HG03378 (cell line): ENCODE results near the gene NIPBL.
A peak's percentile ranks its signal among the peaks of the same experiment; 100 is the strongest.
"Not testable (repeated sequence)": the region's sequence is repeated elsewhere in the genome, so short reads cannot be mapped to it uniquely, and the experiment has no call there.

Source experiments
- ATAC-seq: cut with Tn5 transposase; IDR thresholded peaks from one replicate; pipeline ENCODE4 v1.9.1; 2021; ENCODE audit warnings: mild to moderate bottlenecking, moderate library complexity; ENCODE audit not compliant: unreplicated experiment

Gene NIPBL

DNA sequence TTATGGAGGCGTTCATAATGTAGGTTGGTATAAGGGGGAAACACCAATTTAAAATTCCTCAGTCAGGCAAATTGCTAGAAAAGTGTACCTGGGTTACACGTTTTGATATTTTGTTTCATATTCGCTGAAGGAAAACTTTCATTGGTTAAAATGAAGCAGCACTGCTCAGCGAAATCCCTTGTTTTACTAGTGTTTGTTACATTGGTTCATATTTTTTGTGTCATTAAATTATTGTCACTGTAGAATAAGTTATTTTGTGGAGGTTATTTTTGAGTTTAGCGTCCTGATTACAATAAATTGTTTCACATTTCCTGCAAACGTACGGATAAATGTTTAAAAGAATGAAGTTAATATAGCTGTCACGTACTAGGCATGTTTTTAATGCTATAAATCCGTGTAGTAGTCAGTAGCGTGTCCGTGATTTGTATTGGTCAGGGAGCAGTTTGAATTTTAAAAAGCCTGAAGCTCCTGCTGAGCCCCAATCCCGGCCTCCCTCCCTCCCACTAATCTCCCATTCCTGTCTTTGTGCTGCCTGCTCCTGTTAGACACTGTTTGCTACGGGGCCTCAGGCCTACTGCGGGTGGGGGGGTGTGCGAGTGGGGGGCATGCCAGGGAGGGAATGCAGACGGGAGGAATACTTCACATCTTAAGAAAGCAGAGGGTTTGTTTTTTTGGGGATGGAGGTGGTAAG lies 2.0 kb downstream of the NIPBL start:
- no peak for ATAC-seq

DNA sequence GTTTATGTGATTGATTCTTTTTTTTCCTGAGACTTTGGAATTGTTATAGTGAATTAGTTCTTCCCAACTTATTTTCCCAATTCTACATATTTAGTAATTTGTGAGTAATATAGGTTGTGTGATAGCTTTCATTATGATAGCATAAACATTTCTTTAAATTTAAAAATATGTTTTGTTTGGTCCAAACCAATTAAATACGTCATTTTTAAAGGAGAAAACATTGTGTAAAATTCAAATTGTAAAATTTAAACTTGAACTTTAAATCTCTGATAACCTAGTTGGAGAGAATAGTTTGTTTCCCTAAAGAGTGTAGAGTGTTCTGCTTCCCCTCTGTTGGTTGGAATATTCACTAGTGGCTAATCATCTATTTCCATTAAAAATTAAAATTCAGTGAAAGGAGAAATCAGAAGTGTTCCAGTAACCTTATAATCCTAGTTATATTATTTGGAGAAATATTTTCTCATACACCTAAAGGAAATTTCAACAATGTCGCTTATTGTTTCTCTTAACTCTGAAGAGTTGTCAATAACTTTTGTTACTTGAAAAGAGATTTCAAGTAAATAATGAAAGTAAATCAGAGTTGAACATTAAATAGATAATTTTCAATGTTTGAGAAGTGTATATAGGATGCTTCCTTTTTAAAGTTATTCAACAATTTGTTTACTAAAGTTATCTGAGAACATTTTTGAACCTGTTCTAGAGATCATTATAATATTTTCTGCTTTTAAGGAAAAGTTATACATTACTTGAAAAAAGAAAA lies 2.9 kb downstream of the NIPBL start:
- no peak for ATAC-seq

DNA sequence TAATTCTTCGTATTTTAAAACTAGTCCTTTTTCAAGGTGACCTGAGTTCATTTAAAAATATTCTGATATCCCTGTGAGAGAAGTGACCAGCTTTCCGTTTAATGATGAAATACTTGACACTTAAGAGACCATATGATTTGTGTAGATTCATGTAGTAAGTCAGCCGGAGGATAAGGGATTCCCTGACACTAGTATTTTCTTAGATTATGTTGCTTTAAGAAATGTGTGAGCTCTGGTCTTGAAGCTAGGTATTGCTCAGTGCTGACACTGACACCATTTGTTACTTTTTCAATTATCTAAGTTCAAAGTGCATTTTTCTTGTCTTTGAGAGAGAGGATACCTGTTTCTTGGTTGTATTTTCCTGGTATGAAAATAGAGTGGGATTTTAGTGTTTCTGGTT lies 4.2 kb downstream of the NIPBL start:
- no peak for ATAC-seq

DNA sequence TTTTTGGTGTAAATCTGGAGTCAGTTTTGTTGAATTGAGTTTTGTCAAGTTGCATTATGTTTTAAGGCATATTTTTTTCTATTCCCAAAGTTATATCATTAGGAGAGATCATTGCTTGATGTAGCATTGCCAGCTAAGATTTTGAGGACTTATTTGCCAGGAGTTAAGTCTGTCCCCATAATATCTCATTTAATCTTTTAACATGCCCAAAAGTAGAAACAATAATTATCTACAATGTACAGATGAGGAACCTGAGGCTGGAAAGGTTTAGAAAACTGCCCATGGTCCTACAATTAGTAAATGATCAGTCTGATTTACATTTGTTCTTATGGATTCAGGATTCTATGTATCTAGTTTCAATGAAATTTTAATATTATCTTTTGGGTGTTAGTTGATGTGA lies 4.7 kb downstream of the NIPBL start:
- no peak for ATAC-seq

DNA sequence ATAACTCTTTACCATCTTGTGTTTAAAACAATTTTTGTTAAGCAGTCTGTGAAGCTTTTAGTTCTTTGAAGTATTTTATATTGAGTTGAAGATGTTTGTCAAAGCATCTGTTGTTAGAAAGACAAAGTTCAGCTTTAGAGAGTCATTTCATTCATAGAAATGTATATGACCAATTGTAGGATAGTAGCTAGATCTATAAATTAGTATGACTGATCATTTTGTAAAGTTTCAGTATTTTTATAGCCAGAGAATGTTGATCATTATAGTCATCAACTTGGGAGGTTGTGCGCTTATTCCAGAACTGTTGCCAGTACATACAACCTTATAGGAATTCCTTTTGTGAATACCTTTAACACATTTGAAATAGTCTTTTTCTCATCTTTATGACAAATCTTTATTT lies 5.2 kb downstream of the NIPBL start:
- ATAC-seq = peak; percentile 4

DNA sequence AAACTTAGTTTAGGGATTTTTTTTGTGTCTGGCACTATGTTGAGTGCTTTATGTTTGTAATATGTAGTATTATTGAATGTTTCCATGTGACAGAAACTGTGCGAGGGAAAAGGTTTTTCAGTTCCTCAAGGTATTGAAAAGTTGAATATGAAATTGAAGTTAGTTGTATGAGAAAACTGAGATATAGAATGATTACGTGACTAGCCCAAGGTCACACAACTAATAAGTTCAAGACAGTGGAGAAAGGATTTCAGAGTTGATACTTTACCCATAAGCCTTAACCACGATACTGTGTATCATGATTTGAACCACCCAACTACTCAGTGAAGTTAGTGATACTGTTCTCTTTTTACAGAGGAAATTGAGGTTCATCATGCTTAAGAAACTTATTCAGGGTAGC lies 5.7 kb downstream of the NIPBL start:
- ATAC-seq = peak; percentile 42

DNA sequence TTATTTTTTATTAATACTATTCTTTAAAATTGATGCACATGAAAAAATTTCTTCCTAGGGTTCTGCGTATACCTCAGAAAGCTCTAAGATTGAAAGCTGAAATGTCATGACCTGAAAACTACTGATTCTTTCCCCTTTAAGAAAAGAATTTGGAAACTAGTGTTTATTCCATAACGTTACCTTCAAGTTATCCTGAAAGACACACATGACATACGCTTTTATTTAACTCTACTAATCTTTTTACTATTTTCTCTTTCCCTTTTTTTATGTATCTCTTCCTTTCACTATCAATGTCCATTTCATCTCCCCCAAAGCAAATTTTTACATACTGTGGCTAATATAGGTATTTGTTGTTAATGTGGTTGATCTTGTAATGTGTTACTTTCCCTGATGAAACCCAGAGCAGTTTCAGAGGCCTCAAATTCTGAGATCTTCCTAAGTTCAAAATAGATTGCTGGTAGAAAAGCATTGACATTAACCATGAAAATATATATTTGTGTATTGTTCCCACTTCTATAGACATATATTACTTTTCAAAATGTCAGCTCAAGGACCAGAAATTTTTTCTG lies 7.4 kb downstream of the NIPBL start:
- no peak for ATAC-seq

DNA sequence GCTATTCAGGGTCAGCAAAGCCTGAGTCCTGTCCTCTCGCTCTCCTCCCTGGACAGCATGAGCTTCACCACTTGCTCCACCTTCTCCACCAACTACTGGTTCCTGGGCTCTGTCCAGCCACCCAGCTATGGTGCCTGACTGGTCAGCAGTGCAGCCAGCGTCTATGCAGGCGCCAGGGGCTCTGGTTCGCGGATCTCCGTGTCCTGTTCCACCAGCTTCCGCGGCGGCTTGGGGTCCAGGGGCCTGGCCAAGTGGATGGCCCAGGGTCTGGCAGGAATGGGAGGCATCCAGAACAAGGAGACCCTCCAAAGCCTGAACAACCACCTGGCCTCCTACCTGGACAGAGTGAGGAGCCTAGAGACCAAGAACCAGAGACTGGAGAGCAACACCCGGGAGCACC lies 8.6 kb downstream of the NIPBL start:
- ATAC-seq = no peak

DNA sequence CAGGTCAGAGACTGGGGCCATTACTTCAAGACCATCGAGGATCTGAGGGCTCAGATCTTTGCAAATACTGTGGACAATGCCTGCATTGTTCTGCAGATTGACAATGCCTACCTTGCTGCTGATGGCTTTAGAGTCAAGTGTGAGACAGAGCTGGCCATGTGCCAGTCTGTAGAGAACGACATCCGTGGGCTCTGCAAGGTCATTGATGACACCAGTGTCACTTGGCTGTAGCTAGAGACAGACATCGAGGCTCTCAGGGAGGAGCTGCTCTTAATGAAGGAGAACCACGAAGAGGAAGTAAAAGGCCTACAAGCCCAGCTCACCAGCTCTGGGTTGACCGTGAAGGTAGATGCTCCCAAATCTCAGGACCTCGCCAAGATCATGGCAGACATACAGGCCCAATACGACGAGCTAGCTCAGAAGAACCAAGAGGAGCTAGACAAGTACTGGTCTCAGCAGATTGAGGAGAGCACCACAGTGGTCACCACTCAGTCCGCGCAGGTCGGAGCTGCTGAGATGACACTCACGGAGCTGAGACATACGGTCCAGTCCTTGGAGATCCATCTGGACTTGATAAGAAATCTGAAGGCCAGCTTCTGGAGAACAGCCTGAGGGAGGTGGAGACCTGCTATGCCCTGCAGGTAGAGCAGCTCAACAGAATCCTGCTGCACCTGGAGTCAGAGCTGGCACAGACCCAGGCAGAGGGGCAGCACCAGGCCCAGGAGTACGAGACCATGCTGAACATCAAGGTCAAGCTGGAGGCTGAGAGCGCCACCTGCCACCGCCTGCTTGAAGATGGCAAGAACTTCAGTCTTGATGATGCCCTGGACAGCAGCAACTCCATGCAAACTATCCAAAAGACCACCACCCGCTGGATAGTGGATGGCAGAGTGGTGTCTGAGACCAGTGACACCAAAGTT lies 9.3 kb downstream of the NIPBL start:
- no peak for ATAC-seq

DNA sequence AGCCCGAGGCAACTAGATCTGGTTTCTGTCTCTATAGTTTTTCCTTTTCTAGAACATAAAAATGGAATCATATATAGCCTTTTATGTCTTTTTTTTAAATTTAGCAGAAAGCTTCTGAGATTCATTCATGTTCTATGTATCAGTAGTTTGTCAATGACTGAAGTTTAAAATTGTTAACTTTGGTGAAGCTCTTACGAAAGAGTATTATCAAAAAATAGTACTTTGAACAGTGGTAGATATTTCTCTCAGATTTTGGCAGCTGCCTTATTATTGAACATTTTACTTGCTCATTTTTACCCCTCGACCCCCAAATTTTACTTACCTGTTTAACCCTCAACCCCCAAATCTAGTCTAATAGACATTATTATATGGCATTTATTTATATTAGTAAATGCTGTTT lies 10.2 kb downstream of the NIPBL start:
- ATAC-seq = no peak

DNA sequence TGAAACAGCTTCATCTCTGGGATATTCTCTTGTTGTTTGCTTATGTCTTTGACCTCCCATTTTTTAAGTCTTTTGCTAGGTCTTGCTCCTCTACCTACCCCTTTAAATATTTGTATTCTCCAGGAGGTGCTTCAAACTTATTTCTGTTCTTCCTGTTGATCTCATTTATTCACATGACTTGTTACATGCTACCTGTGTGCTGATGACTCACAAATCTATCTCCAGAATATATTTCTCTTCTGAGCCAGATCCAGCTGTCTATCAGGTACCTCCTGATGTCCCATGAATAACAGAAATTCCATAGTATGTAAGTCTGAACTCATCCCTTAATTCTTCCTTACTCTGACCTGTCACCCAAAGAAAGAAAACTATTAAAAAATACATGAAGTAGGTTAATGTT lies 11.0 kb downstream of the NIPBL start:
- ATAC-seq = peak; percentile 60

DNA sequence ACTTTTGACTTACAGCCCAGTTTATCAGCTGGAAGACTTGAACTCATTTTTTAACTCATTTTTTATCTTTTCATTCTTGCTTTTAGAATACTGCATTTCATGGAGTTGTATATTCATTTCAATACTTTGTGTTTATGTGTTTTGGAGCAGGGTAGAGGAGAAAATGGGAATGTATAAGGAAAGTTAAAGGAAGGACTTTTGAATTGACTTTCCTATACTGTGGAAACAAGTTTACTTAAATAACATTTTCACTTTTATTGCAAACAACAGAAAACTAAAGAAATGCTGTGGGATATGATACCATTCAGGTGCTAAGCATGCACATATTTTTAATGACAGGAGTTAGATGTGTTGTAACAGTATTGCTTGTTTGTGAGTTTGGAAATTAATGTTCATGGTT lies 11.7 kb downstream of the NIPBL start:
- ATAC-seq = no peak

DNA sequence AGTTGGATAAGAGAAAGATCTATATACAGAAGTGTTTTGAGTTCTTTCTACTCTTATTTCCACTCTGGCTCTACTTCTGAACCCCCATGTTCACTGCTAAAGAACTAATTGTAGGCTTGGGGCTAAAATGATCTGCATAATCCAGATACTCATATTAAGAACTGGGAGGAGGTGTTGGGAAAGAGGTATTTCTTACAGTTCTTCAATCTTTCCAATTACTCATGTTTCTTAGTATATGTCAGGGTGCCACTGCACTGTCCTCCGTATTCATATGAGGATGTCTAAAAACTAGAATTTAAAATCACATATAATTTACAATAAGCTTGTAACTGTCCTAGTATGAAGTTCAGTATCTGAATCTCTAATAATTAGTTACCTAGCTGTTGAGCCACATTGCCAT lies 12.7 kb downstream of the NIPBL start:
- ATAC-seq = no peak

DNA sequence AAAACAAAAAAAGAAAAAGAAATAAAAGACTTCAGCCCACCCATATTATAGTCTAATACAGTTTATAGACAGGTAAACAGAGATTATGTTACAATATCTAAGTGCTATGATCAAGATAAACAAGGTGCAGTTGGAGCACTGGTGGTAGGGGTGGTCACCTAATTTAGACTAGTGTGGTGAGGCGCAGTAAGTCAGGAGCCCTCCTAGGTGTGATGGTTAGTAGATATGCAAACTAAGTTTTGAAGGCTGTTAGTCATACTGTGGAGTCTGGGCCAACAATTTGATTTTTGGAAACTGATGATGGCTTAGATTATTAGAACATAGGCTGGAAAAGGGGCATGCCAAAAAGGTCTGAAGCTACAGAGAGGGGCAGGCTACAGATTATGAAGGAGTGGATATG lies 14.7 kb downstream of the NIPBL start:
- ATAC-seq = no peak

DNA sequence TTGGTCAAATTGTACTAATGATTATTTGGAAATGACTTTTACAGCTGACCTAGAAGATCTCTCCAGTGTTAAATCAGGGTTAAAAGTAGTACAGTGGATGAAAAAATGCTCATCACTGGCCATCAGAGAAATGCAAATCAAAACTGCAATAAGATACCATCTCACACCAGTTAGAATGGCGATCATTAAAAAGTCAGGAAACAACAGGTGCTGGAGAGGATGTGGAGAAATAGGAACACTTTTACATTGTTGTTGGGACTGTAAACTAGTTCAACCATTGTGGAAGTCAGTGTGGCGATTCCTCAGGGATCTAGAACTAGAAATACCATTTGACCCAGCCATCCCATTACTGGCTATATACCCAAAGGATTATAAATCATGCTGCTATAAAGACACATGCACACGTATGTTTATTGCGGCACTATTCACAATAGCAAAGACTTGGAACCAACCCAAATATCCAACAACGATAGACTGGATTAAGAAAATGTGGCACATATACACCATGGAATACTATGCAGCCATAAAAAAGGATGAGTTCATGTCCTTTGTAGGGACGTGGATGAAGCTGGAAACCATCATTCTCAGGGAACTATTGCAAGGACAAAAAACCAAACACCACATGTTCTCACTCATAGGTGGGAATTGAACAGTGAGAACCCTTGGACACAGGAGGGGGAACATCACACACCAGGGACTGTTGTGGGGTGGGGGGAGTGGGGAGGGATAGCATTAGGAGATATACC lies 15.7 kb downstream of the NIPBL start:
- not testable (repeated sequence) for ATAC-seq

DNA sequence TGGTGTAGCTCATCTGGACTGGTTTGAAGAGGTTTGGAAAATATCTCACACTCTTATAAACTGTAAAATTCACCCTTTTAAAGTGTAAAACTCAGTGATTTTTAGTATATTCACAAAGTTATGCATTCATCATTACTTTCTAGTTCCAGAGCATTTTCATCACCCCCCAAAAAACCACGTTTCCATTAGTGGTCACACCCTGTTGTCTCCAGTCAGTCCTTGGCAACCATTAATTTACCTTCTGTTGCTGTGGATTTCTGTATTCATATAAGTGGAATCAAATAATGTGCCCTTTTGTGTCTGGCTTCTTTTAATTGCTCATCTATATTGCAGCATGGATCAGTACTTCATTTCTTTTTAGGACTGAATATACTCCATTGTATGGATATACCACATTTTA lies 18.4 kb downstream of the NIPBL start:
- no peak for ATAC-seq

DNA sequence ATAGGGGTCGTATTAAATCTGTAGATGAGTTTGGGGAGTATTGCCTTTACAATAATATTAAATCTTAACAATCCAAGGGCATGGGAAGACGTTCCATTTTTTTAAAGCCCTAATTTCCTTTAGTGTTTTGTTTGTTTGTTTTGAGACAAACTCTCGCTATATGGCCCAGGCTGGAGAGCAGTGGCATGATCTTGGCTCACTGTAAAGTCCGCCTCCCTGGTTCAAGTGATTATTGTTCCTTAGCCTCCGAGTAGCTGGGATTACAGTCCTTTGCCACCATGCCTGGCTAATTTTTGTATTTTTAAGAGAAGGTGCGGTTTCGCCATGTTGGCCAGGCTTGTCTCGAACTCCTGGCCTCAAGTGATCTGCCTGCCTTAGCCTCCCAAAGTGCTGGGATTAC lies 19.9 kb downstream of the NIPBL start:
- ATAC-seq = no peak

DNA sequence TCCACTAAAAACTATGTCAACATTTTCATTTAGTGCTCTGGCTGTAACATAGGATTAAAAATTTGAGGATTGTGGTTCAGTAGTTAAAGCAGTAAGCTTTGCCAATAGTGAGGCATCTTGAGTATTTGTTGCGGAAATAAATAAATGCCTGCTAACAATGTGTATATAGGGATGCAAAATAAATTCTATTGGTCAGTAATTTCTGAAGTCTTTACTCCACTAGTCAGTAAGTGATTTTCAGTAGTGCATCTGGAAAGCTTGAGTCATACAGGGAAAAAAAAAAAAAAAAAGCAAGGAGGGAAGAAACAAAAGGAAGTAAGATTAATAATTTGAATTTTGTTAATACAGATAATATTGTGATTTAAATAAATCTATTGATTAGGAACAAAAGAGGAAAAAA lies 21.0 kb downstream of the NIPBL start:
- ATAC-seq = no peak

DNA sequence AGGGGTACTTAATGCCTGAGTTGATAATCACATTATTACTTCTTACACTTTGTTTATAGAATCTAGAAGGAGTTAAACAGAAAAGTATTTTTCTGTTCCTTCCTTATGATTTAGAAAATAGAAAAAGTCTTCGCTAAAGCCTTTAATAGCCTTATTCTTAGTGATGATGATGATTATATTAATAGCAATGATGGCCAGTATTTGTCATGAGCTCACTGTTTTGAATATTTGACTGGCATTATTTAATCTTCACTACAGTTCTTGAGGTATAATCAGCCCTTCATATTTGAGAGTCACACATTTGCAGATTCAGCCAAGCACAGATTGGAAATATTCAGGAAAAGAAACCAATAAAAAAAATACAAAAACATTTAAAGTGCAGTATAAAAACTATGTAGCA lies 23.3 kb downstream of the NIPBL start:
- ATAC-seq = no peak

DNA sequence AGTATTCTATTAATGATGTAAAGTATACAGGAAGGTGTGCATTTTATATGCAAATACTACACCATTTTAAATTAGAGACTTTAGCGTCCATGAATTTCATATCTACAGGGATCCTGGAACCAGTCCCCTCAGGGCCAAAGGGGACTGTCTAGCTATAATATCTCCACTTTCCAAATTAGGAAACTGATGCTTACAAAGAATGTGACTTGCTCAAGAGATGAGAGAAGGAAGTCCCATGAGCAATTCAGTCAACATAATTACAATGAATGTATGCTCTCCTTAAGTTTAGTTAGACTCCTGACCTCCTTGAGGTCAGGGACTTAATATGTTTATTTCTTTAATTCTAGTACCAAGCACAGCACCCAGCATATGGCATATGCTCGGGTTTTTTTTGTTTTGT lies 23.7 kb downstream of the NIPBL start:
- no peak for ATAC-seq

DNA sequence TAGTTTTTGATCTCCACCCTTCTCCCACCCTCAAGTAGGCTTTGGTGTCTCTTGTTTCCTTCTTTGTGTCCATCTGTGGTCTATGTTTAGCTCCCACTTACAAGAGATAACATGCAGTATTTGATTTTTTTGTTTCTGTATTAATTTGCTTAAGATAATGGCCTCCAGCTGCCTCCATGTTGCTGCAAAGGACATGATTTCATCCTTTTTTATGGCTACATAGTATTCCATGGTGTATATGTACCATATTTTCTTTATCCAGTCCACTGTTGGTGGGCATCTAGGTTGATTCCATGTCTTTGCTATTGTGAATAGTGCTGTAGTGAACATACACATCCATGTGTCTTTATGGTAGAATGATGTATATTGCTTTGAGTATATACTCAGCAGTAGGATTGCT lies 24.5 kb downstream of the NIPBL start:
- not testable (repeated sequence) for ATAC-seq
